H1 (cell line): ENCODE measurements around the gene RUFY1. TPM values are rescaled to one million over a fixed set of nuclear protein-coding genes. Genes with fewer than 3 reads are reported as not detected.

ENCODE experiments used
- CTCF ChIA-PET: fragments of 300-600 bp; sonication (Branson Sonifier 250); formaldehyde crosslinking; loops from one replicate; lab custom pipeline; 2021; ENCODE audit not compliant: partially characterized antibody; lab: Charles Lee
- POLR2A ChIA-PET: fragments of 300-600 bp; sonication (Branson Sonifier 250); formaldehyde crosslinking; loops from one replicate; lab custom pipeline; 2021; ENCODE audit warnings: inconsistent platforms; ENCODE audit not compliant: partially characterized antibody; lab: Charles Lee
- DNase-seq, 2 experiments: peaks; one replicate each; pipeline versions ENCODE4 v3.0.0 to v3.0.0-alpha.2; 2010 to 2022; ENCODE audit warnings: low spot score in 2 of 2, low read depth in 1 of 2, mixed read lengths in 1 of 2
- FAIRE-seq: peaks from 2 replicates; lab custom pipeline; 2011; peaks lifted over from hg19 to GRCh38; lab: Jason Lieb, UNC
- H2AFZ ChIP-seq: 2 replicates; pipeline ENCODE4 v1.8.1; 2012; ENCODE audit warnings: low read length, inconsistent platforms
- H2AK5ac ChIP-seq: 2 replicates; pipeline ENCODE4 v1.6.1; 2013; ENCODE audit warnings: low read depth, low read length
- H2BK120ac ChIP-seq: replicated peaks from 2 replicates; pipeline ENCODE3; 2013; ENCODE audit warnings: low read depth, low read length, inconsistent platforms
- H2BK12ac ChIP-seq: 2 replicates; pipeline ENCODE4 v1.6.1; 2013; ENCODE audit warnings: low read depth, low read length
- H2BK15ac ChIP-seq: 2 replicates; pipeline ENCODE4 v1.6.1; 2013; ENCODE audit warnings: low read length
- H2BK20ac ChIP-seq: 2 replicates; pipeline ENCODE4 v1.6.1; 2013; ENCODE audit warnings: low read length
- H2BK5ac ChIP-seq: 2 replicates; pipeline ENCODE4 v1.6.1; 2013; ENCODE audit warnings: low read depth, low read length
- H3K14ac ChIP-seq: 2 replicates; pipeline ENCODE4 v1.6.1; 2013; ENCODE audit warnings: inconsistent platforms; ENCODE audit not compliant: insufficient read length
- H3K18ac ChIP-seq: 2 replicates; pipeline ENCODE4 v1.6.1; 2013; ENCODE audit warnings: low read length; ENCODE audit errors: extremely low read depth
- H3K23ac ChIP-seq: 2 replicates; pipeline ENCODE4 v1.6.1; 2013; ENCODE audit warnings: inconsistent platforms; ENCODE audit not compliant: insufficient read length
- H3K23me2 ChIP-seq: 2 replicates; pipeline ENCODE4 v1.6.1; 2013; ENCODE audit warnings: low read depth, low read length
- H3K27ac ChIP-seq: 2 replicates; pipeline ENCODE4 v1.6.1; 2011; ENCODE audit warnings: low read depth, low read length, inconsistent platforms
- H3K27me3 ChIP-seq, 4 experiments: replicated peaks in 1 of 4; 1 replicate in 1 of 4; 2 replicates in 3 of 4; pipeline versions ENCODE4 v1.6.1 to v1.8.1; 2011 to 2013; ENCODE audit warnings: low read length in 3 of 4, mild to moderate bottlenecking in 3 of 4, inconsistent platforms in 2 of 4, mixed read lengths in 2 of 4, moderate library complexity in 1 of 4; ENCODE audit not compliant: control insufficient read depth in 3 of 4, insufficient read depth in 3 of 4; ENCODE audit errors: extremely low read depth in 1 of 4
- H3K36me3 ChIP-seq, 4 experiments: 2 replicates each; pipeline versions ENCODE4 v1.6.1 to v1.8.1; 2011 to 2013; ENCODE audit warnings: mild to moderate bottlenecking in 4 of 4, low read length in 3 of 4, moderate library complexity in 2 of 4, control low read depth in 1 of 4, inconsistent platforms in 1 of 4; ENCODE audit not compliant: insufficient read depth in 4 of 4, control insufficient read depth in 2 of 4
- H3K4ac ChIP-seq: replicated peaks from 2 replicates; pipeline ENCODE3; 2013; ENCODE audit warnings: low read length, low read depth, mixed read lengths, inconsistent platforms; ENCODE audit not compliant: insufficient read length
- H3K4me1 ChIP-seq, 4 experiments: replicated peaks in 1 of 4; 1 replicate in 1 of 4; 2 replicates in 3 of 4; pipeline versions ENCODE4 v1.6.1 to v1.8.1; 2011 to 2013; ENCODE audit warnings: low read length in 3 of 4, inconsistent platforms in 2 of 4, mixed read lengths in 1 of 4; ENCODE audit not compliant: insufficient read depth in 4 of 4, control insufficient read depth in 3 of 4
- H3K4me2 ChIP-seq, 2 experiments: 2 replicates each; pipeline versions ENCODE4 v1.6.1 to v1.8.1; 2011 to 2013; ENCODE audit warnings: low read depth in 2 of 2, low read length in 2 of 2, control low read depth in 1 of 2, inconsistent platforms in 1 of 2, mild to moderate bottlenecking in 1 of 2; ENCODE audit not compliant: insufficient read depth in 1 of 2
- H3K4me3 ChIP-seq, 4 experiments: fragments of 200-600, 300-600 bp in 1 of 4; sonication (generic), shearing (Covaris generic), sonication (Bioruptor Twin) in 1 of 4; 2 replicates each; pipeline versions ENCODE4 v1.5.1 to v1.8.1; 2011 to 2016; ENCODE audit warnings: low read length in 4 of 4, low read depth in 3 of 4, control low read depth in 2 of 4, inconsistent platforms in 2 of 4, mild to moderate bottlenecking in 2 of 4, mixed read lengths in 1 of 4, moderate library complexity in 1 of 4; ENCODE audit not compliant: insufficient read depth in 2 of 4; ENCODE audit errors: extremely low read depth in 1 of 4
- H3K56ac ChIP-seq: replicated peaks from 2 replicates; pipeline ENCODE3; 2013; ENCODE audit warnings: low read depth, mild to moderate bottlenecking, mixed read lengths, low read length, inconsistent platforms; ENCODE audit not compliant: insufficient read length
- H3K79me1 ChIP-seq: 2 replicates; pipeline ENCODE4 v1.6.1; 2013; ENCODE audit warnings: low read depth, low read length, control low read depth
- H3K79me2 ChIP-seq, 2 experiments: 2 replicates each; pipeline versions ENCODE4 v1.6.1 to v1.8.1; 2012 to 2013; ENCODE audit warnings: low read length in 2 of 2, mild to moderate bottlenecking in 2 of 2, inconsistent platforms in 1 of 2; ENCODE audit not compliant: insufficient read depth in 2 of 2, control insufficient read depth in 1 of 2
- H3K9ac ChIP-seq, 4 experiments: replicated peaks in 1 of 4; 1 replicate in 1 of 4; 2 replicates in 3 of 4; pipeline versions ENCODE4 v1.6.1 to v1.8.1; 2011 to 2013; ENCODE audit warnings: low read depth in 3 of 4, low read length in 3 of 4, control low read depth in 2 of 4, mild to moderate bottlenecking in 2 of 4, moderate library complexity in 2 of 4, inconsistent platforms in 1 of 4; ENCODE audit errors: extremely low read depth in 1 of 4
- H3K9me3 ChIP-seq, 2 experiments: 2 replicates each; pipeline versions ENCODE4 v1.6.1 to v1.8.1; 2012 to 2013; ENCODE audit warnings: mild to moderate bottlenecking in 2 of 2, moderate library complexity in 2 of 2, control low read depth in 1 of 2, inconsistent platforms in 1 of 2, low read depth in 1 of 2, low read length in 1 of 2, mixed read lengths in 1 of 2; ENCODE audit not compliant: insufficient read depth in 2 of 2
- H4K20me1 ChIP-seq, 2 experiments: replicated peaks in 1 of 2; 2 replicates each; pipeline versions ENCODE3 to v1.8.1; 2011 to 2013; ENCODE audit warnings: inconsistent platforms in 2 of 2, low read length in 2 of 2, mild to moderate bottlenecking in 1 of 2; ENCODE audit not compliant: insufficient read depth in 2 of 2, control insufficient read depth in 1 of 2
- H4K5ac ChIP-seq: 2 replicates; pipeline ENCODE4 v1.6.1; 2013; ENCODE audit warnings: low read length, low read depth, mixed read lengths, inconsistent platforms; ENCODE audit not compliant: insufficient read length
- H4K8ac ChIP-seq: 2 replicates; pipeline ENCODE4 v1.8.0; 2013; ENCODE audit warnings: mild to moderate bottlenecking, moderate library complexity, low read length, inconsistent platforms; ENCODE audit not compliant: insufficient read depth; ENCODE audit errors: extremely low read depth
- H4K91ac ChIP-seq: replicated peaks from 2 replicates; pipeline ENCODE3; 2013; ENCODE audit warnings: low read length, mixed read lengths, inconsistent platforms; ENCODE audit not compliant: insufficient read length
- BACH1 ChIP-seq: IDR thresholded peaks from 2 replicates; pipeline ENCODE4 v1.6.1; 2012; ENCODE audit warnings: low read length, improper control_type of control experiment
- CBX8 ChIP-seq: fragments of 300-800, 300-1000 bp; sonication (generic); IDR thresholded peaks from 2 replicates; pipeline ENCODE4 v1.7.1; 2016; ENCODE audit warnings: low read depth, low read length, borderline replicate concordance
- CREB1 ChIP-seq: IDR thresholded peaks from 2 replicates; pipeline ENCODE4 v1.6.1; 2012; ENCODE audit warnings: inconsistent platforms
- EGR1 ChIP-seq: IDR thresholded peaks from 2 replicates; pipeline ENCODE4 v1.6.1; 2011; ENCODE audit warnings: low read depth, low read length, borderline replicate concordance
- HDAC2 ChIP-seq, 2 experiments: fragments of 300-600 bp in 1 of 2; sonication (generic) in 1 of 2; IDR thresholded peaks; 2 replicates each; pipeline ENCODE4 v1.6.1; 2011 to 2012; ENCODE audit warnings: low read depth in 2 of 2, low read length in 2 of 2, mild to moderate bottlenecking in 2 of 2, moderate library complexity in 2 of 2, borderline replicate concordance in 1 of 2, inconsistent platforms in 1 of 2
- HDAC6 ChIP-seq: IDR thresholded peaks from one replicate; pipeline ENCODE4 v1.7.1; 2012; ENCODE audit warnings: low read depth, mild to moderate bottlenecking, inconsistent platforms, low read length, moderate library complexity
- JUN ChIP-seq: IDR thresholded peaks from 2 replicates; pipeline ENCODE4 v1.6.1; 2011; ENCODE audit warnings: low read depth, mild to moderate bottlenecking, improper control_type of control experiment, low read length
- POLR2AphosphoS5 ChIP-seq: IDR thresholded peaks from 2 replicates; pipeline ENCODE4 v1.6.1; 2011; ENCODE audit warnings: low read depth, low read length
- SAP30 ChIP-seq: fragments of 300-600 bp; sonication (generic); IDR thresholded peaks from 2 replicates; pipeline ENCODE4 v1.7.1; 2012; ENCODE audit warnings: low read length, moderate library complexity, mild to moderate bottlenecking, inconsistent platforms; ENCODE audit not compliant: insufficient read depth, insufficient replicate concordance
- SIRT6 ChIP-seq: IDR thresholded peaks from one replicate; pipeline ENCODE4 v1.7.1; 2012; ENCODE audit warnings: low read length, inconsistent platforms
- SP1 ChIP-seq: IDR thresholded peaks from 2 replicates; pipeline ENCODE4 v1.6.1; 2011; ENCODE audit warnings: low read depth, low read length
- SP4 ChIP-seq: IDR thresholded peaks from 2 replicates; pipeline ENCODE4 v1.6.1; 2012; ENCODE audit warnings: low read length, inconsistent platforms
- WGBS, 2 experiments: shearing (Covaris generic) in 1 of 2; methylation state at CpG; one replicate each; pipeline versions ENCODE4 v1.1.6 to v1.1.7; 2013 to 2015; ENCODE audit warnings: low lambda C conversion rate in 2 of 2, mixed read lengths in 2 of 2, inconsistent platforms in 1 of 2, low coverage in 1 of 2, missing lambda C conversion rate in 1 of 2; ENCODE audit not compliant: insufficient replicate concordance in 2 of 2, insufficient coverage in 1 of 2, insufficient read length in 1 of 2; ENCODE audit errors: extremely low coverage in 1 of 2, missing lambda C conversion rate in 1 of 2; 5-methylcytosine and 5-hydroxymethylcytosine counted together
- polyA plus RNA-seq, 7 experiments: library from polyadenylated mRNA; depleted of rRNA in 3 of 7; stranded (reverse) in 5 of 7; unstranded in 2 of 7; fragments of >200 nt in 5 of 7; fragments of 200-250 nt in 2 of 7; gene quantifications; 1 replicate in 5 of 7; 2 replicates in 1 of 7; 4 replicates in 1 of 7; pipeline versions ENCODE4 v1.2.1 to v1.2.3, GENCODE V29; 2011 to 2013; ENCODE audit warnings: missing spikeins in 2 of 7, mixed read lengths in 2 of 7
- total RNA-seq: library from RNA; stranded (reverse); fragmentation: NEBNext Ultra II Directional; extraction: Animal tissue kit (Norgen Biotek cat#: 25700); gene quantifications from 2 replicates; pipeline ENCODE4 v1.2.1, GENCODE V29; 2021
- TF ChIP-seq, protein P1 (sequence below), 3 experiments: IDR thresholded peaks; 1 replicate in 2 of 3; 2 replicates in 1 of 3; pipeline versions ENCODE4 v1.5.1 to v1.6.1; 2011; ENCODE audit warnings: low read length in 3 of 3, mild to moderate bottlenecking in 3 of 3, inconsistent platforms in 2 of 3, low read depth in 1 of 3, moderate library complexity in 1 of 3; ENCODE audit not compliant: insufficient read depth in 1 of 3; ENCODE audit errors: control extremely low read depth in 1 of 3

Gene RUFY1
- total and polyA plus RNA-seq, 2 of the 8 experiments (the other 6 are each of a cell fraction or from before 2014, with no cell fraction given): 22.4 to 29.5 TPM

GRCh38 chr5:179504191-179504590, 46.2 kb upstream of the RUFY1 start:
- H3K27ac ChIP-seq: no peak overlapping the region
- H3K9me3 ChIP-seq: no peaks in the 10 kb centered on the region; a peak in 1 of 4 replicates
- POLR2A ChIA-PET: interaction anchor here (0.7 kb wide), 1 partner anchor 108 kb away, joined by 4 read pairs; no protein-coding TSS in a partner anchor
- no peak overlapping the region for H3K4me2 ChIP-seq
- no peak overlapping the region for H3K14ac ChIP-seq
- H2BK12ac ChIP-seq: no peak overlapping the region
- no peaks in the 10 kb centered on the region for H3K4me1 ChIP-seq
- H3K18ac ChIP-seq: no peak overlapping the region
- H3K23me2 ChIP-seq: no peaks in the 10 kb centered on the region
- H4K91ac ChIP-seq: no peak overlapping the region
- H3K79me1 ChIP-seq: no peaks in the 10 kb centered on the region
- no peak overlapping the region for H2BK20ac ChIP-seq
- FAIRE-seq (no peak), DNase-seq (no peak)
- no peak for TF ChIP-seq EGR1
- no peak for TF ChIP-seq CBX8
- no peak for TF ChIP-seq SAP30
- no peak for TF ChIP-seq HDAC2 (IDR thresholded peaks at IDR 0.05; ENCODE audit: borderline replicate concordance in 1 of 2, low read depth in 2 of 2, low read length in 2 of 2)
- no peak for TF ChIP-seq JUN
- TF ChIP-seq HDAC6: no peak
- no peak for TF ChIP-seq SP4
- no peak for TF ChIP-seq SP1
- TF ChIP-seq CREB1: no peak
- no peak for TF ChIP-seq POLR2AphosphoS5
- TF ChIP-seq BACH1: no peak
- TF ChIP-seq SIRT6: no peak
- TF ChIP-seq, protein P1, sequence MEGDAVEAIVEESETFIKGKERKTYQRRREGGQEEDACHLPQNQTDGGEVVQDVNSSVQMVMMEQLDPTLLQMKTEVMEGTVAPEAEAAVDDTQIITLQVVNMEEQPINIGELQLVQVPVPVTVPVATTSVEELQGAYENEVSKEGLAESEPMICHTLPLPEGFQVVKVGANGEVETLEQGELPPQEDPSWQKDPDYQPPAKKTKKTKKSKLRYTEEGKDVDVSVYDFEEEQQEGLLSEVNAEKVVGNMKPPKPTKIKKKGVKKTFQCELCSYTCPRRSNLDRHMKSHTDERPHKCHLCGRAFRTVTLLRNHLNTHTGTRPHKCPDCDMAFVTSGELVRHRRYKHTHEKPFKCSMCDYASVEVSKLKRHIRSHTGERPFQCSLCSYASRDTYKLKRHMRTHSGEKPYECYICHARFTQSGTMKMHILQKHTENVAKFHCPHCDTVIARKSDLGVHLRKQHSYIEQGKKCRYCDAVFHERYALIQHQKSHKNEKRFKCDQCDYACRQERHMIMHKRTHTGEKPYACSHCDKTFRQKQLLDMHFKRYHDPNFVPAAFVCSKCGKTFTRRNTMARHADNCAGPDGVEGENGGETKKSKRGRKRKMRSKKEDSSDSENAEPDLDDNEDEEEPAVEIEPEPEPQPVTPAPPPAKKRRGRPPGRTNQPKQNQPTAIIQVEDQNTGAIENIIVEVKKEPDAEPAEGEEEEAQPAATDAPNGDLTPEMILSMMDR (IDR thresholded peaks at IDR 0.05; ENCODE audit: control extremely low read depth in 1 of 3, insufficient read depth in 1 of 3, low read depth in 1 of 3, low read length in 3 of 3): no peak
- no peak overlapping the region for H4K5ac ChIP-seq
- H3K56ac ChIP-seq: no peak overlapping the region
- H3K27me3 ChIP-seq: no peaks in the 10 kb centered on the region
- no peak overlapping the region for H3K4ac ChIP-seq
- H2BK5ac ChIP-seq: no peak overlapping the region
- H3K4me3 ChIP-seq: no peak overlapping the region
- no peak overlapping the region for H2BK120ac ChIP-seq
- H3K9ac ChIP-seq: no peak overlapping the region
- H4K20me1 ChIP-seq: no peaks in the 10 kb centered on the region
- no peak overlapping the region for H2BK15ac ChIP-seq
- no peak overlapping the region for H2AK5ac ChIP-seq
- no peak overlapping the region for H2AFZ ChIP-seq
- H3K23ac ChIP-seq: no peak overlapping the region
- CTCF ChIA-PET: interaction anchor here (1.0 kb wide), 1 partner anchor 337 kb away, joined by 3 read pairs; no protein-coding TSS in a partner anchor
- H3K36me3 ChIP-seq: no peaks in the 10 kb centered on the region
- 72% methylated on average over 7 of the region's 7 CpGs; no CpG with 5 or more reads in 1 of the 2 experiments for WGBS, 2 experiments
- no peak overlapping the region for H4K8ac ChIP-seq
- H3K79me2 ChIP-seq: no peaks in the 10 kb centered on the region
